ENCODE results near the gene PITPNM2. TPM values are rescaled to one million over a fixed set of nuclear protein-coding genes. Genes with fewer than 3 reads are reported as not detected.

Gene PITPNM2
- total RNA-seq, 1 experiment from 2014 or later = 15.2 TPM

DNA sequence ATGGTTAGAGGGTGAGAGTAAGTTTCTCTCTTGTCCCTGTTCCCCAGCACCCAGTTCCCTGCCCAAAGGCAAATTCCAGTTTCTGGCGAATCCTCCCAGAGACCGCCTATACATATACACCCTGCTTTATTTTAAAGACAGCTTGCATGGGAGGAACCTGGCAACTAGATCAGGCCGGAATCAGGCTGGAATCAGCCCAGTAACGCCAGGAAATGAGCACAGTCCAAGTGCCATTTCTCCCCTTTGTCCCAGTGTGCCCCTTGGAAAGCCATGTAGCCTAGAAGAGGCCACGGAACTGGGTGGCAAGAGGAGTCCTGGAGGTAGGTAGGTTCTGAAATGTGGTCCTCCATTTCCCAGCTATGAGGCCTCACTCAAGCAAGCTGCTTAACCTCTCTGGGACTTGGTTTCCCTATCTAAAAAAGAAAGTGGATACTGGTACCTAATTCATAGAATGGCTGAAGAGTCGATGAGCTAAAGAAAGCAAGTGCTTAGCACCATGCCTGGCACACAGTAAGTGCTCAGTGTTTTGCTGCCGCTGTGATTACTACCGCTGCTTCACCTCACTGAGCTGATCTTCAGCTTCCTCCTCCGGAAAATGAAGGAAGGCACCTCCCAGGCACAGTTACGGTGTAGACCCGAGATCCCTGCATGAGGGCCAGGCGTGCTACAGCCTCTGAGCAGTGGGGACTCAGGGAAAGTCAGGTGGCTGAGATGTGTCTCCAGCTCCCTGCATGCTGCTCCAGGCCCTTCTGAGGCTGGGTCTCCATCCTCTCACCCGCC lies 36.4 kb downstream of the PITPNM2 start:
- no peak overlapping the region for H3K4me3 ChIP-seq (replicated peaks in 1 of 2; ENCODE audit: low read depth in 1 of 2, low read length in 2 of 2)
- H3K36me3 ChIP-seq (ENCODE audit: control insufficient read depth in 1 of 2, insufficient read depth in 2 of 2, low read length in 2 of 2) = no peaks in the 10 kb centered on the region
- no peak for DNase-seq (ENCODE audit: low read depth, low spot score)
- H2AFZ ChIP-seq (ENCODE audit: low read depth, low read length, poor library complexity, severe bottlenecking) = no peak overlapping the region
- intact Hi-C loops (cut with micrococcal nuclease) = no loop called here
- ChIA-PET POLR2A (no interaction called here), CTCF (no interaction called here), RAD21 (ENCODE audit: low non-redundant PET in 1 of 2, low total read pairs in 2 of 2, uncharacterized antibody in 2 of 2, unreplicated experiment in 2 of 2) (interaction anchor here in 1 of 2 experiments (0.6 kb wide), 1 partner anchor 98 kb away, joined by 3 read pairs; no protein-coding TSS in a partner anchor)
- ATAC-seq = no peak
- no TSS peak for BruUV-seq (replicated peaks)
- no peaks in the 10 kb centered on the region for H3K27me3 ChIP-seq (ENCODE audit: insufficient read depth, low read length)
- no peak overlapping the region for H3K9ac ChIP-seq (ENCODE audit: low read length)
- H3K4me1 ChIP-seq (ENCODE audit: control insufficient read depth in 1 of 2, insufficient read depth in 2 of 2, low read length in 2 of 2) = no peaks in the 10 kb centered on the region; a peak in 1 of 4 replicates
- no peaks in the 10 kb centered on the region for H4K20me1 ChIP-seq (ENCODE audit: insufficient read depth)
- H3K79me2 ChIP-seq (ENCODE audit: insufficient read depth, low read length) = no peaks in the 10 kb centered on the region; the same call in 1 of the 2 replicates
- H3K27ac ChIP-seq (ENCODE audit: low read depth, low read length) = no peak overlapping the region
- H3K9me2 ChIP-seq (ENCODE audit: insufficient read depth) = no peaks in the 10 kb centered on the region
- no peak overlapping the region for H3K4me2 ChIP-seq (ENCODE audit: low read length)
- H3K9me3 ChIP-seq (ENCODE audit: control insufficient read depth in 1 of 2, insufficient read depth in 1 of 2, low read depth in 1 of 2, low read length in 2 of 2) = no peaks in the 10 kb centered on the region
- no peak for TF ChIP-seq EZH2 (IDR thresholded peaks at IDR 0.05)
- no peak for TF ChIP-seq ZNF274 (IDR thresholded peaks at IDR 0.05; ENCODE audit: low read depth, low read length)
- no peak for TF ChIP-seq REST (IDR thresholded peaks at IDR 0.05; ENCODE audit: low read depth)
- no peak for TF ChIP-seq ATF3 (IDR thresholded peaks at IDR 0.05)

Data from HCT116 (cell line).